Progenitor cell of endocrine pancreas (in vitro differentiated cells): ENCODE results near the gene ANKRD65. TPM values are rescaled to one million over a fixed set of nuclear protein-coding genes. Genes with fewer than 3 reads are reported as not detected.
"Not testable (repeated sequence)": the region's sequence is repeated elsewhere in the genome, so short reads cannot be mapped to it uniquely, and the experiment has no call there.

Experiments
- DNase-seq: peaks from one replicate; pipeline ENCODE4 v3.0.0; 2021; ENCODE audit warnings: low spot score; ENCODE audit not compliant: unreplicated experiment
- H3K27ac Mint-ChIP-seq: 2 replicates; pipeline ENCODE4 v1.8.0; 2021; ENCODE audit warnings: mild to moderate bottlenecking, moderate library complexity, mixed read lengths
- H3K27me3 Mint-ChIP-seq: 2 replicates; pipeline ENCODE4 v1.8.0; 2021; ENCODE audit warnings: mixed read lengths
- H3K36me3 Mint-ChIP-seq: 2 replicates; pipeline ENCODE4 v1.8.0; 2022; ENCODE audit warnings: mixed read lengths; ENCODE audit not compliant: insufficient read depth
- H3K4me1 Mint-ChIP-seq: 2 replicates; pipeline ENCODE4 v1.8.0; 2021; ENCODE audit warnings: low read depth, mixed read lengths
- H3K4me3 Mint-ChIP-seq: 2 replicates; pipeline ENCODE4 v1.8.0; 2021; ENCODE audit warnings: low read depth, mild to moderate bottlenecking, moderate library complexity, mixed read lengths
- H3K9me3 Mint-ChIP-seq: 2 replicates; pipeline ENCODE4 v1.8.0; 2021; ENCODE audit warnings: low read depth, mixed read lengths
- total RNA-seq: library from RNA; stranded (reverse); gene quantifications from 2 replicates; pipeline ENCODE4 v1.2.1, GENCODE V29; 2021
- TF ChIP-seq, protein P1 (sequence below): fragments of 200-600 bp; sonication (generic); IDR thresholded peaks from one replicate; pipeline ENCODE4 v1.5.0; 2021; ENCODE audit warnings: antibody characterized with exemption, mild to moderate bottlenecking; ENCODE audit not compliant: unreplicated experiment

The ANKRD65 gene
- total RNA-seq, 1 donor from 2014 or later: 15.1 TPM

DNA sequence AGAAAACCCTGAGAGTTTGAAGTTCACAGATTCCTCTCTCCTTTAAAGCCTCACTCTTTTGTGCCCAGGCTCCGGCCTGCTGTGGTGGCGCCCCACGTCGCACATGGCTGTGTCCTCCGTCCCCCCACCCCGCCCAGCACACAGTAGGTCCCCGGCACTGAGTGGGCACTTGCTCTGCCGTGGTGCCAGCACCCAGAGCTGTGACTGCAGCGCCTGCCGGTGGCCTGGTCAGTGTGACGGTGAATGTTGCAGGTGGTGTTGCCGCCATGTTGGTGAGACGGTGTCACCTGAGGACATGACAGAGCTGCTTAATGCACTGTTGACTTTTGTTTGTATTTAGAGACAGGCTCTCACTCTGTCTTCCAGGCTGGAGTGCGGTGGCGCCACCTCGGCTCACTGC, 31.8 kb upstream of the ANKRD65 start:
- Mint-ChIP-seq H3K4me1 (no peaks in the 10 kb centered on the region), H3K36me3 (no peaks in the 10 kb centered on the region), H3K27me3 (peaks cover 12% of the 10 kb centered on the region), H3K27ac (no peak overlapping the region), H3K4me3 (no peak overlapping the region), H3K9me3 (no peaks in the 10 kb centered on the region)
- TF ChIP-seq, protein P1, sequence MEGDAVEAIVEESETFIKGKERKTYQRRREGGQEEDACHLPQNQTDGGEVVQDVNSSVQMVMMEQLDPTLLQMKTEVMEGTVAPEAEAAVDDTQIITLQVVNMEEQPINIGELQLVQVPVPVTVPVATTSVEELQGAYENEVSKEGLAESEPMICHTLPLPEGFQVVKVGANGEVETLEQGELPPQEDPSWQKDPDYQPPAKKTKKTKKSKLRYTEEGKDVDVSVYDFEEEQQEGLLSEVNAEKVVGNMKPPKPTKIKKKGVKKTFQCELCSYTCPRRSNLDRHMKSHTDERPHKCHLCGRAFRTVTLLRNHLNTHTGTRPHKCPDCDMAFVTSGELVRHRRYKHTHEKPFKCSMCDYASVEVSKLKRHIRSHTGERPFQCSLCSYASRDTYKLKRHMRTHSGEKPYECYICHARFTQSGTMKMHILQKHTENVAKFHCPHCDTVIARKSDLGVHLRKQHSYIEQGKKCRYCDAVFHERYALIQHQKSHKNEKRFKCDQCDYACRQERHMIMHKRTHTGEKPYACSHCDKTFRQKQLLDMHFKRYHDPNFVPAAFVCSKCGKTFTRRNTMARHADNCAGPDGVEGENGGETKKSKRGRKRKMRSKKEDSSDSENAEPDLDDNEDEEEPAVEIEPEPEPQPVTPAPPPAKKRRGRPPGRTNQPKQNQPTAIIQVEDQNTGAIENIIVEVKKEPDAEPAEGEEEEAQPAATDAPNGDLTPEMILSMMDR: no peak
- no peak for DNase-seq

DNA sequence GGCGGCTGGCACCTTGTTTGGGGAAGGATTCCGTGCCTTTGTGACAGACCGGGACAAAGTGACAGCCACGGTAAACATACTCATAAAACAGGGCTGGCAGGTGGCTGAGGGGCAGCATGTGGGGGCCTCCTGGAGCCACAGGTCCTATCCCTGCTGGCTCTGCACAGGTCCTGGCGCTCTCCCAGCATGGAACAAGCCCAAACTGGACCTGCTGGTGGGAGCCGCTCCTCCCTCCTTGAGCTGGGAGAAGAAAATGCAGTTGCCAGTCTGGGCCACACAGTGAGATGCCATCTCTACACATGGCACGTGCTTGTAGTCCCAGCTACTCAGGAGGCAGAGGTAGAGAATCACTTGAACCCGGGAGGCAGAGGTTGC, 31.3 kb upstream of the ANKRD65 start:
- H3K27ac Mint-ChIP-seq, H3K4me1 Mint-ChIP-seq, H3K36me3 Mint-ChIP-seq, DNase-seq, H3K4me3 Mint-ChIP-seq, H3K9me3 Mint-ChIP-seq: not testable (repeated sequence)
- H3K27me3 Mint-ChIP-seq: peaks cover 12% of the 10 kb centered on the region

DNA sequence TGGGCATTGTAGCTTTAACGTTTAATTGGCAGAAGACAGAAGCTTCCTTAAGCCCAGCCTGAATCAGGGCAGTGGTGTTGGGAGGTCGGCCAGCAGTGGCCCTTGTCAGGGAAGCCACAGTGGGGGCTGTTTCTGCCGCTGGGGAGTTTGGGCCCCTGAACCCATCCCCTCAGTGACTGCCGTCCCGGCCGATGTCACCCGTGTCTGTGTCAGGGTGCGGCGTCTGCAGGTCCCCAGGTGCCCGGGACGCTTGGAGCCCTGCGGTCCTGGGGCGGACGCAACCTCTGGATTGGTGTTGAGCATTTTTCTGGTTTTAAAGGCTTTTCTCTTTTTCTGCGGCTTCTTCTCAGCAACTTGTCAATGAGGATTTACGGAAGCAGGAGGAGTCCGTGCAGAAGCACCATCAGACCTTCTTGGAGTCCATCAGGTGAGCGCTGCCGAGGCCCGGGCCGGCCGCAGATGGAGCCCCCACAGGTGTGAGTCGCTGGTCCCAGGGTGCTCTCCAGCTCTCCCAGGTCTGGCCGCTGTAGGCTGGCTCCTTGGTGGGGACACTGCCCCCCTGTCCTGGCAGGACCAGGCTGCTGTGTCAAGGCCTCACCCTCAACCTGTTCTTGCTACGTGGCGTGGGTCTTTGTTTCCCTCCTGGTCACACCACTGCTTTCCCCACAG, 30.8 kb upstream of the ANKRD65 start:
- H3K27me3 Mint-ChIP-seq: peaks cover 12% of the 10 kb centered on the region
- no peaks in the 10 kb centered on the region for H3K9me3 Mint-ChIP-seq
- no peaks in the 10 kb centered on the region for H3K4me1 Mint-ChIP-seq
- no peaks in the 10 kb centered on the region for H3K36me3 Mint-ChIP-seq
- DNase-seq: no peak
- no peak overlapping the region for H3K4me3 Mint-ChIP-seq
- TF ChIP-seq, protein P1: no peak
- no peak overlapping the region for H3K27ac Mint-ChIP-seq

DNA sequence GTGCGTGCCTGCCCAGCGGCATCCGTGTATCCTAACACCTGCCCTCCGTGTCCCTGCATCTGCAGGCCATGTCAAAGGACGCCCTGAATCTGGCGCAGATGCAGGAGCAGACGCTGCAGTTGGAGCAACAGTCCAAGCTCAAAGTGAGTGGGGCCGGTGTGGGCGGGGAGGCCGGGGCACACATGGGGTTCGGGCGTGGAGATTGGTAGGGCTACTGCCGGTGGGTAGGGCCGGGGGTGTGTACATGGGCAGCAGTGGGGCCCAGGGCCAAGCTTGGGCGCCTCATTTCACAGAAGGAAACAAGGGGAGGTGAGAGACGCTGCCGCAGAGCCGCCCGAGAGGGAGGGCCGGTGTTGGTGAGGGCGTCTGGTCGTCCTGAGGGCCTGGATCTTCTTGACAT, 29.5 kb upstream of the ANKRD65 start:
- peaks cover 12% of the 10 kb centered on the region for H3K27me3 Mint-ChIP-seq
- H3K9me3 Mint-ChIP-seq, H3K4me1 Mint-ChIP-seq: not testable (repeated sequence)

DNA sequence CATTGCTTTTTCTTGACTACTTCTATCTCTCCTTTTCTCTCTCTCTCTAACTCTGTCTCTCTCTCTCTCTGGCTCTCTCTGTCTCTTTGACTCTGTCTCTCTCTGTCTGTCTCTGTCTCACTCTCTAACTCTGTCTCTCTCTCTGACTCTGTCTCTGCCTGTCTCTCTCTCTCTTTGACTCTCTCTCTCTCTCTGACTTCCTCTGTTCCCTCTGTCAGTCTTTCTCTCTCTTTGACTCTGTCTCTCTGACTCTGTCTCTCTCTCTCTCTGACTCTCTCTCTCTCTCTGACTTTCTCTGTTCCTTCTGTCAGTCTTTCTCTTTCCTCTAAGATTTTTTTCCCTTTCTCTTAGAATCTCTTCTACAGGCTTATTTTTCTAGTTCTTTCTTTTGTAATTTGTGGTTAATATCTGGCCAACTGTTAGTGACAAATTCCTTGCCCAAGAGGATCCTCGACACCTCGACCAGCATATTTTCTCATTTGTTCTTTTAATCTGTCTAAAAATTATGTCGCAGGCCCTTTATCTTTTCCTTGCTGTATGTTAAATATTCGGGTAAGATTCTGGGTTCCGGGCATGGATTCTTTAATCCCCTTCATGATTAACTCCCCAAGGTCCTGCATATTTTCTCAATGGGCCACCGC, 28.1 kb upstream of the ANKRD65 start, which contains the start of gene ATAD3C:
Gene ATAD3C (plus strand): TSS at position 591 of the 641 bp plus-strand sequence. CDS start 995 bp downstream, outside the sequence.
- Mint-ChIP-seq H3K27ac (no peak within 1 kb of the TSS), H3K9me3 (no peaks in the 10 kb centered on the region), H3K27me3 (peaks cover 12% of the 10 kb centered on the region), H3K36me3 (no peaks in the 10 kb centered on the region), H3K4me1 (no peaks in the 10 kb centered on the region), H3K4me3 (no peak within 1 kb of the TSS)
- TF ChIP-seq, protein P1: no peak
- DNase-seq: no peak

More for the DNA sequence above, 29.5 kb upstream of the ANKRD65 start:
- not testable (repeated sequence) for DNase-seq, H3K4me3 Mint-ChIP-seq, H3K36me3 Mint-ChIP-seq, H3K27ac Mint-ChIP-seq

GRCh38 chr1:1446631-1447030, 25.6 kb upstream of the ANKRD65 start:
- H3K9me3 Mint-ChIP-seq, H3K4me1 Mint-ChIP-seq, DNase-seq, H3K36me3 Mint-ChIP-seq, H3K4me3 Mint-ChIP-seq, H3K27ac Mint-ChIP-seq: not testable (repeated sequence)
- H3K27me3 Mint-ChIP-seq: peaks cover 12% of the 10 kb centered on the region
